ENCODE measurements around the gene SF3B3.

Gene SF3B3

DNA sequence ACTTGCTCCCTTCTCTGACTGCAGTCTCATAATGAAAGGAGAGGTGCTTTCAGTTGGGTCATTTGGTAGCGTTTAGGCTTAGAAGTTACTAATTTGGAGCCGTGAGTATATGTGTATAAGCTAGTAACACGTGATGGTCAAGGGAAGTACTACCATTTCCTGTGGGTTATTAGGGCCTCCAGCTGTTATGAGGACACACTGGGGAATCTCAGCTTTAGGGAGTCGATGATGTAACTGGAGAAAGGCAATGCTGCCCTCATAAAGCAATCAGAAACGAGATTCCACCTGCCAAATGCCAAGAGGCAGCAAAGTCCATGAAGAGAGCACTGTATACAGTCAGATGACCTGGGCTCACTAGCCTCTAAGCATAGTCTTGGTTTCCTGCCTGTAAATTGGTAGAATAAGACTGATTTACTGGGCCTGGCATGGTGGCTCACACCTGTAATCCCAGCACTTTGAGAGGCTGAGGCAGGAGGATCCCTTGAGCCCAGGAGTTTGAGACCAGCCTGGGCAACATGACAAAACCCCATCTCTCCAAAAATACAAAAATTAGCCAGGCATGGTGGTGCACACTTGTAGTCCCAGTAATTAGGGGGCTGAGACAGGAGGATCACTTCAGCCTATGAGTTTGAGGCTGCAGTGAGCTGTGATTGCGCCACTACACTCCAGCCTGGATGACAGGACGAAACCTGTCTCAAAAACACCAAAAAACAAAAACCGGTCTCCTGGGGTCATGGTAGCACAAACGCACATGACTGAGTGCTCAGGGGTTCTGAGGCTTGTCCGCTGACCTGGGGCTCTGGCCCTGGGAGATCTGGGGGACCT lies 53.0 kb downstream of the SF3B3 start:
- H3K4me3 ChIP-seq (ENCODE audit: control insufficient read depth, low read depth, low read length) = no peak overlapping the region
- peak; percentile 80 for DNase-seq (ENCODE audit: low read depth)
- TF ChIP-seq CTCF (IDR thresholded peaks at IDR 0.05; ENCODE audit: control insufficient read depth, insufficient read depth, low read depth, low read length, missing control alignments) = no peak

GRCh38 chr16:70577256-70577698 lies 53.7 kb downstream of the SF3B3 start:
- no peak for TF ChIP-seq CTCF (IDR thresholded peaks at IDR 0.05; ENCODE audit: control insufficient read depth, insufficient read depth, low read depth, low read length, missing control alignments)
- H3K4me3 ChIP-seq (ENCODE audit: control insufficient read depth, low read depth, low read length) = no peak overlapping the region
- DNase-seq (ENCODE audit: low read depth) = peak; percentile 37

- no peak overlapping the region for H3K4me3 ChIP-seq (ENCODE audit: control insufficient read depth, low read depth, low read length)
- no peak for DNase-seq (ENCODE audit: low read depth)
- TF ChIP-seq CTCF (IDR thresholded peaks at IDR 0.05; ENCODE audit: control insufficient read depth, insufficient read depth, low read depth, low read length, missing control alignments) = no peak
Measured at GRCh38 chr16:70578035-70578434, 54.4 kb downstream of the SF3B3 start.

GRCh38 chr16:70579248-70579647 lies 55.6 kb downstream of the SF3B3 start:
- no peak overlapping the region for H3K4me3 ChIP-seq (ENCODE audit: control insufficient read depth, low read depth, low read length)
- DNase-seq (ENCODE audit: low read depth) = no peak
- no peak for TF ChIP-seq CTCF (IDR thresholded peaks at IDR 0.05; ENCODE audit: control insufficient read depth, insufficient read depth, low read depth, low read length, missing control alignments)

DNA sequence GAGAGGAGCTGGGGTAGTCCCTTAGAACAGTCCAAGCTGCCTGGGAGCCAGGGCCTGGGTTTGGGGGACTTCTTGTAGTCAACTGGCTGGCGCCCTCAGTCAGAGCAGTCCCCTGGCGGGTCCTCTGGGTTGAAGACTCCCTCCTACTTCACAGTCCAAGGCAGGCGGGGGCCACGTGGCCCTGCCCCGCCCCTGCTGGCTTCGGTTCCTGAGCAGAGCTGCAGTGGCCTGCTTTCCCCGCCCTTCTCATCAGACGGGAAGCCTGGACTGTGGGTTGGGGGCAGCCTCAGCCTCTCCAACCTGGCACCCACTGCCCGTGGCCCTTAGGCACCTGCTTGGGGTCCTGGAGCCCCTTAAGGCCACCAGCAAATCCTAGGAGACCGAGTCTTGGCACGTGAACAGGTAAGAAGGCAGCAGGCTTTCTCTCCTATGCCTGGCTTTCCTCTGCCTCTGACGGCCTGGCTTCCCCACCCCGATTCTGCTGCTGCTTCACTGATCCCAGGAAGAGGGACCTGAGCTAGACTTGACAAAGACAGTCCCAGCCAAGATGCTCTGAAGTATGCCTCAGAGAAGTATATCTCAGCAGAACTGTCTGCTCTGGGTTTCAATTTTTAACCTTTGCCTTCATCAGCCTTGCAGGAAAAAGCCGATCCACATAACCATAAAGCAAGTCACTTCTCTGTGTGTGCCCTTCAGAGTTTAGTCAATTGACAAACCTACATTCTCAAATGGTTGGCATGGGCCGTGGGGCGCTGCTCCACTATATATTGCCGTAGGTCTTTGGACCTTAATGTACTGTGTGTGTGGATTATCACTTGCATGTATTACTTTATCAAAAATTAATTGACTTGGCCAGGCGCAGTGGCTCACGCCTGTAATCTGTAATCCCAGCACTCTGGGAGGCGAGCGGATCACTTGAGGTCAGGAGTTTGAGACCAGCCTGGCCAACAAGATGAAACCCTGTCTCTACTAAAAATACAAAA lies 56.3 kb downstream of the SF3B3 start:
- H3K4me3 ChIP-seq (ENCODE audit: control insufficient read depth, low read depth, low read length) = no peak overlapping the region
- TF ChIP-seq CTCF (IDR thresholded peaks at IDR 0.05; ENCODE audit: control insufficient read depth, insufficient read depth, low read depth, low read length, missing control alignments) = no peak
- no peak for DNase-seq (ENCODE audit: low read depth)

- peak; percentile 38 for TF ChIP-seq CTCF (IDR thresholded peaks at IDR 0.05; ENCODE audit: control insufficient read depth, insufficient read depth, low read depth, low read length, missing control alignments)
- DNase-seq (ENCODE audit: low read depth) = no peak
- H3K4me3 ChIP-seq (ENCODE audit: control insufficient read depth, low read depth, low read length) = no peak overlapping the region
Measured at GRCh38 chr16:70582280-70582978, 58.8 kb downstream of the SF3B3 start.
